ENCODE measurements around the gene ADGRG2.

DNA sequence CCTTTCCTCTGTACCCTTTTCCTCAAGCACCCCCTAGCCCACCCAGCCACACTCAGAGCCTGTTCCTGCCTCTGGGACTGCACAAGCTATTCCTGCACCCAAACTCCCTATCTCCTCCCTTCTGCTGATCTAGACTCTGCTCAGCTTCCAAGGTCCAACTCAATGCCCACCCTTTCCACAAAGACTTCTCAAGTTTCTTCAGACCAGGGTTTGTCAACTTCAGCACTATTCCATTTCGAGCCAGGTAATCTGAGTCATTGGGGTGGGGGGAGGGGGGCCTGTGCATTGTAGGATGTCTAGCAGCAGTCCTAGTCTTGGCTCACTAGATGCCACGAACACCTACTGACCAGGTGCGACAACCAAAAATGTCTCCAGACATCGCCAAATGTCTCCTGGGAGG, 175.7 kb downstream of the ADGRG2 start:
- TF ChIP-seq, protein P1, sequence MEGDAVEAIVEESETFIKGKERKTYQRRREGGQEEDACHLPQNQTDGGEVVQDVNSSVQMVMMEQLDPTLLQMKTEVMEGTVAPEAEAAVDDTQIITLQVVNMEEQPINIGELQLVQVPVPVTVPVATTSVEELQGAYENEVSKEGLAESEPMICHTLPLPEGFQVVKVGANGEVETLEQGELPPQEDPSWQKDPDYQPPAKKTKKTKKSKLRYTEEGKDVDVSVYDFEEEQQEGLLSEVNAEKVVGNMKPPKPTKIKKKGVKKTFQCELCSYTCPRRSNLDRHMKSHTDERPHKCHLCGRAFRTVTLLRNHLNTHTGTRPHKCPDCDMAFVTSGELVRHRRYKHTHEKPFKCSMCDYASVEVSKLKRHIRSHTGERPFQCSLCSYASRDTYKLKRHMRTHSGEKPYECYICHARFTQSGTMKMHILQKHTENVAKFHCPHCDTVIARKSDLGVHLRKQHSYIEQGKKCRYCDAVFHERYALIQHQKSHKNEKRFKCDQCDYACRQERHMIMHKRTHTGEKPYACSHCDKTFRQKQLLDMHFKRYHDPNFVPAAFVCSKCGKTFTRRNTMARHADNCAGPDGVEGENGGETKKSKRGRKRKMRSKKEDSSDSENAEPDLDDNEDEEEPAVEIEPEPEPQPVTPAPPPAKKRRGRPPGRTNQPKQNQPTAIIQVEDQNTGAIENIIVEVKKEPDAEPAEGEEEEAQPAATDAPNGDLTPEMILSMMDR (conservative IDR thresholded peaks at IDR 0.05) = no peak
- no peak for TF ChIP-seq ZFX (IDR thresholded peaks at IDR 0.05)

All from C4-2B (cell line).